DMS79 (cell line): ENCODE data around the gene HOXB7.
A peak's percentile ranks its signal among the peaks of the same experiment; 100 is the strongest.

Source experiments
- DNase-seq: peaks from one replicate; lab custom pipeline; 2025; lab: John Stamatoyannopoulos, UW

The HOXB7 gene

DNA sequence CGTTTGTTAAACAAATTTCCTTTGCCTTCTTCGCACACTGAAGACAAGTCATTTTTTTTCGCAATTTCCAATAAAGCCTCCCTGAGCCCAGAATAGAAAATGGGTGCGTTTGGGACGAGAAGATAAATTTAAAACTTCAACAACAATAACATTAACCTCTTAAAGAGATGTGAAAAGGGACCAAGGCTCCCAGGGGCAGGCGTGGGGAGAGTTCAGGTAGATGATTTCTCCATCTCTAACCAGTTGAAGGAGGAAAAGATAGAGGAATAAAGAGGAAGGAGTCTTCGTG, 31.4 kb downstream of the HOXB7 start:
- DNase-seq: no peak

GRCh38 chr17:48578616-48579470, 32.0 kb downstream of the HOXB7 start:
- DNase-seq: no peak

- DNase-seq: no peak
Measured at GRCh38 chr17:48577946-48578615, 32.7 kb downstream of the HOXB7 start, which contains the start of gene HOXB4. Gene HOXB4, minus strand, starts transcription at chr17:48578350. Its CDS starts 31 bp downstream, at chr17:48578319.

GRCh38 chr17:48577330-48577945, 33.4 kb downstream of the HOXB7 start:
- DNase-seq: no peak

DNA sequence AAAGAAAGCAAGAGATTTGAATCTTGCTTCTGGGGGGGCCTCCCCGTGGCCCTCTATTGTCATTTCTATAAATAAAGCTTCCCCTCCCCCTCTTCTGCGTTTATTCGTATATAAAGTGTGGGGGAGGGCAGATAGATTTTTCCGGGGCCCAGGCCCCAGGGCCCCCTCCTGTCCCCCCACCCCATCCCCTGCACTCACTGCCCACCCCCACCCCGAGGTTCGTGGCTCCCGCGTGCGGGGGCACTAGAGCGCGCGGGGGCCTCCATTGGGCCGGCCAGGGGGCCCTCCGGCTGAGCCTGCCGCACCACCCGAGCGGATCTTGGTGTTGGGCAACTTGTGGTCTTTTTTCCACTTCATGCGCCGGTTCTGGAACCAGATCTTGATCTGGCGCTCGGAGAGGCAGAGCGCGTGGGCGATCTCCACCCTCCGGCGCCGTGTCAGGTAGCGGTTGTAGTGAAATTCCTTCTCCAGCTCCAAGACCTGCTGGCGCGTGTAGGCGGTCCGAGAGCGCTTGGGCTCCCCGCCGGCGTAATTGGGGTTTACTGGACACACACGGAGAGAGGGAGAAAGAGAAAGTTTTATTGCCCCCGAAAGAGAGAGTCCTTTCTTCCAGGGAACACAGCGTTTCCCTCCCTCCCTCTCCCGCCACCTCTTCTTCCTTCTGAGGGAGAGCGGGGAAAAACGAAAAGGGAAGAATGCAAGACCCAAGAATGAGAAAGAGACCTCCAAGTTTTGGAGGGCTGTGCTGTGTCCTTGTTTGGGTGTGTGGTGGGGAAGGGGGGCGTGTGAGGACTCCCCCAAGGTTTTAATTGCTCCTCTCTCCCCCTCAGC, 34.1 kb downstream of the HOXB7 start:
- DNase-seq: no peak

GRCh38 chr17:48575673-48576478, 34.9 kb downstream of the HOXB7 start:
- DNase-seq: no peak

DNA sequence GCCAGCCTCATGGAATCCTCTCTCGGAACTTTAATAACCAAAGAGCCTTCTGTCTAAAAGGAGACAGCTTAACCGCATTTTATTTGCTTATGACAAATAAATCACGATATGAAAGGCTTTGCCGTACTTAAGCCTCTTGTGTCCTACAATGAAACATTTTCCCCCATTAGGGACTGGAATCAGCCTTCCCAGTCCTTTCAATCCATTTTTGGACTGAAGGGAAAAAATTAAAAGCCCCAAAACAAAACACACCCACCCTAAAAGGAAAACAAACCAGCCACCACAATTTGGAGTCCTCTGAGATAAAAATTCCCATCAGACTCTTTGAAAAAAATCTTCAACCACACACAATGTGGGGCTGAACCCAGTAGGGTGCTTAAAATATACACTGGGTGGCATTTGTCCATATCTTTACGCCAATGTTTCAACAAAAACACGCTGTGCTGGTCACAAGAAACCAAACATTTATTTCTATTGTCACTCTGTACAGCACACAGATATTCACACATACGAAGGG, 35.7 kb downstream of the HOXB7 start:
- DNase-seq: peak; percentile 63

- DNase-seq: no peak
Measured at GRCh38 chr17:48574505-48575065, 36.2 kb downstream of the HOXB7 start.

- no peak for DNase-seq
Measured at GRCh38 chr17:48571826-48572417, 38.9 kb downstream of the HOXB7 start.

- no peak for DNase-seq
Measured at GRCh38 chr17:48571024-48571818, 39.6 kb downstream of the HOXB7 start.

DNA sequence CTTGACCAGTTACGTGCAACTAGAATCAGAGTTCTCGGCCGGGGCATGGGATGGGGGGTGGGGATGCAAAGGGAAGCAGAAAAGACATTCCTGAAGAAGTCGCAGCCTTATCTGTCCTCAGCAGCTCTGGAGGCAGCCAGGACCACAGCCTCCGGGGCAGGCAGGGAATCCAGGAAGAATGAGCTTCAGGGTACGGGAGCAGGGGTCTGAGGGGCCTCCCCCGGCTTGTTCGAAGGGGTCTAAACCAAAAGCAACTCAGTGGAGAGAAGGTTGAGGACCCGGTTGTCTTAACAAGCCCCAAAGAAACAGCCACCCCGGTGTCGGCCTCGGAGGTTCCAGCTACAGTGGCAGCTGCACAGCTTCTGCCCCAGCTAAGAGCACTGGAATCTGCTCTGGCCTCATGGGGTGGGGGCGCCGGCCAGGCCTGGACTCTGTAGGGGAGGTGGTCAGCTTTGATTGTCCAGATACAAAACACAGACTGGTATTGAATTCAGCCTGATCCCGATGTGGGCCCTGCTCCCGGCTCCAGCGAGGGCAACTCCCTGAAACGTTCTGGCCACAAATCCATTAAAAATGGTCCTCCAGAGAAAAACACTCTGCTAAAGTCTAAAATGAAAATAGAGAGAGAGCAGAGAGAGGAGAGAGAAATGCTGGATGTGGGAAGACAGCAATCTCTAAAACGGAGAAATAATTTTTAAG, 40.3 kb downstream of the HOXB7 start:
- DNase-seq: no peak

- DNase-seq: no peak
Measured at GRCh38 chr17:48569674-48570324, 41.0 kb downstream of the HOXB7 start.

DNA sequence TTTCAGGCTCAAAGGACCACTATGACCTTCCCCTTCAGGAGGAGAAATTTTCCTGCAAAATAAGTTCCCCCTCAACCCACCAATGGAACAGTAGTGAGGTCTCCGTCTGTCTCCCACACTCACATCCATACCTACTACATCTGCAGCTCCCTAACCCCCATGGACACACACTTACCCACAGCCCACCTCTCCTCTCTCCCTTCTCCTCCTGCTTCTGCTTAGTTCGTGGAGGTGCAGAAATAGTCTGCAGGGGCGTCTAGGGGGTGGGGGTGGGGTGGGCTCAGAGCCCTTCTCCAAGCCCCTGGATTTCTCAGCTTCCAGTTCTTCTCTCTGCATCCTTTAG, 41.6 kb downstream of the HOXB7 start:
- DNase-seq: no peak

DNA sequence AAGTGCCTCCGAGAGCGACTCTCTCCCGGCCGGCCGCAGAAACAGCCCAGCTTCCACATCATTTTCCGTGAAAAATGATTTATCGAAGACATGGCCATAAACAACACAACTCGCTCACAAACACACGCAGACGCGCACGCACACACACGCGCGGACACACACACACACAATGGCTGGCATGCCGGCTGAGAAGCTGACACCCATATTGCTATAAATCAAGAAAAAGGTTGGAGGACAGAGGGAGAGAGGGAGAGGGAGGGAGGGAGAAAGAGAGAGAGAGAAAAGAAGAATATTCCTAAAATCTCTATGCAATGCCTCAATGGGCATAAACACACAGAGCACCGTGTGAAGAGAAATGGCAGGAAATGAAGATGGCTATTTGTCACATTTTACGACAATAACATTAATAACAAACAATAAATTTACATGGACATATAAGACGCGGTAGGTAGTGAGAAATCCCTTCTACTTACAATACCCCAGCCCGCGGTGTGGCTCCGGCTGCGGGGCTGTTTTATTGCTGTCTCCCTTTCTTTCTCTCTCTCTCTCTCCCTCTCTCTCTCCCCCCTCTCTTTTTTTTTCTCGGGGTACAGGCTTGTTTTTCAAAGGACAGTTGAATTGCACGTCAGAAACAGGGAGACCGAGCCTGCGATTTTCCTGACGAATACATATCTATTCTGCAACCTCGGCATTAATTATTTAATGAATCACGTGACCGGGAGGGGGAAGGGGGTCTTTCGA, 42.1 kb downstream of the HOXB7 start:
- DNase-seq: no peak

DNA sequence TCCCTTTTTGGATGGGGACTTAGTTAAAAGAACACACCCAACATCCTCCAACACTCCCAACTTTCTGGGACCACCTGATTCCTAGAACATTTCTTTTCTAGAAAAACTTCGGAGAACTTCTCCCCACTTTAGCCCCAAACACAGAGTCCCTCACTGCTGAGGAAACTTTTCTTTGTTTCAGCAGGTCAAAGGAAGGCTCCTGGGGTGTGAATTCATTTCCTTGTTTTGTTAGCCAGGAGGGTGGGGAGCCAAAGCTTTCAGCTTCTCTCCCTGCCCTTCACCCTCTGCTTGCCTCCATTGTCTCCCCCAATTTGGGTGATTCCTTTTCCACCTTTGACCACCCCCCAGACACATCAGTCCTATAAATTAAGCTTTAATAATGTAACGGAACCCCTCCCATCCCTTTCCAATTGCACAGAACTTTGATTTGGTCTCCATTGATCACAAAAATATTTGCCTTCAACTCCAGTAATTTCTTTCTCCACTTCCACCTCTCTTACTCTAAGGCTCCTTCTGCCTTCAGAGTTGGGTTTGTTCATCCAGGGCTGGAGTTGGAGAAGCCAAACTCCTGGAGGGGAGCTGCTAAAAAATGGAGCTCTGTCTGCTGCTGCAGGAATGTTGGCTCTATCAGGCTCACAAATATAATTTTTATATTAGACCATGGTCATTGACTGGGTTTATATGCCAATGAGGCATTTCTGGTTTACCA, 43.0 kb downstream of the HOXB7 start:
- DNase-seq: no peak

DNA sequence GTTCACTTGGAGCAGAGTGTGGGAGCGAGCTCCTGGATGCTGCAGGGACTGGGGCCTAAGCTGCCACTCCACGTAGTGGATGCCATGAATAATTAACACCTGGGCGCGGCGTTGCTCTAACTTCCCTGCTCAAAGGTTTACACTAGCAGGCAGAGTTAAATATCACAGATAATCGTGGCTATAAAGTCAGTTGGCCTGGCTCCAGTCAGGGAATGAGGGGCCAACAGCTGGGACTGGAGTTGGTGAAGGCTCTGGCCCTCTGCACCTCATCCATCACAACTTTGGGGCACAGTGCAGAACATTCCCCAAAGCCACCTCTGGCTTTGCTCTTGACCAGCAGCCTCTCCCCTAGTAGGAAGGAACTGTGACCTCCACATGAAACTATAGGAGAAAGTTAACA, 43.6 kb downstream of the HOXB7 start:
- no peak for DNase-seq

- no peak for DNase-seq
Measured at GRCh38 chr17:48566717-48567116, 44.1 kb downstream of the HOXB7 start.
